Measurements from ENCODE around the gene IPO5.

- TF ChIP-seq CTCF (IDR thresholded peaks at IDR 0.05) (no peak), POLR2A (IDR thresholded peaks at IDR 0.05) (no peak)
Measured at GRCh38 chr13:98019186-98019585, 65.7 kb downstream of the IPO5 start.
